ENCODE data around the gene BCL2.

Gene BCL2

DNA sequence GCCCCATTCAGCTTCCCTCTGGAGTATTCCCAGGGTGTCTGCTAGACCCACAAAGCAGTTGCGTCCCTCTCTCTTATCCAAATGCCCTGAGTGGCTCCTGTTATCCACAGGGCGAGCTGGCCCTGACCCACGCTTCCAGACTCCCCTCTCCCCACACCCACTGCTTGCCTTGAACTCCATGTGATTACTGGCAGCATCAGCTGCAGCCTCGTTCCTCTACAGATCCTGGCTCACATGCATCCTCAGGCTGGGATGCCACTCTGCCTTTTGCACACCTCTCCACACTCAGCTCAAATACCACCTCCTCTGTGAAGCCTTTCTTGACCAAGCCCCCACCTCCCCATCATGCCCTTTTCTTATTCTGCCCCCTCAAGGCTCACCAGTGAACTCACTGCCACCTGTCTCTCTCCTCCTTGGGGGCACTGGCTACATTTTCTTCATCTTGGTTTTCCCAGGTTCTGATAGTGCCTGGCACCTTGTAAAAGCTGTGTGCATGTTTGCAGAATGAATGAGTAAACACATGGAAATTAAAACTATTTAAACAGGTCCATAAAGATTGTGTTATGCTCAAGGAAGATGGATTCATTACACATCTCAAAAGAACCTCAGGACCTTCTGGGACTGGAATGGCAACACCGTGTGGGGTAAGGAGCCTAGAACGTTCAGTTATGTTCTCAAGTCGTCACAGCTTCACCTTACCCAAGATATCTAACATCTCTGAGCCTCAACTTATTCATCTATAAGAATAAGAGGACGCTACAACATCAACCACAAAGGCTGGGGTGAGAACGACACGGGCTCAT lies 165.0 kb downstream of the BCL2 start:
- no peak for DNase-seq

DNA sequence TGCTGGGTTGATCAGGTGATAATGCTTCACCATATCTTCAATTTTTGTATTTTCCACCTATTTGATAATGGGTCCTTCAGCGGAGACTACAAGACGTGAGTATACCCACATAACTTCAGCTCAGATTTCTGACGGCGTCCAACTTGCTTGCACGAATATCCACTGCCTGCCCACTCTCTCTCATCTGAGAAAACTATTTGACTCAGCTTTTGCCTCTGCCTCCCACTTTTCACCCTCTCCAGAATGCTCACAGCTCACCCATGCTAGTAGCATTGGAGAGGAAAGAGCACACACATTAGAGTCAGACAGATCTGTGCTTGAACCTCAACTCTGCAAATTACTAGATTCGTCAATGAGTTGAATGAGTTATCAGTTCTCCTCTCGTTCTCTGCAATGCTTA lies 166.8 kb downstream of the BCL2 start:
- DNase-seq: no peak

DNA sequence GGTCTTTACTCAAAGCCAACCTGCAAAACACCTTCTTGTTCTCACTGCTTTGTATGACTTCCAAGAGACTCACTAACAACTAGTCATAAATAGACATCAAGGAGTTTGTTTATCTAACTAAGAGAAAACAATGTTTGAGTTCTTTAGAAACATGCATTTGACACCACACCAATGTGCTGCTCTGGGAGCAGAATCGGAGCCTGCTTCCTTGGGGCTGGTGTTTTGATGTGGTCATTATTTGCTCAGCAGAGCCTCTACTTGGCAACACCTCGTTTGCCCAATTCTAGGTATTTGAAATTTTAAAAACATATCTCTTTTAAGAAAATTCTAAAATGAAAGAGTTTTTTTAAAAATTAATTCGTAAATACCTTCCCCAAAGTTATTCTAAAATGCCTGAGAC lies 167.5 kb downstream of the BCL2 start:
- no peak for DNase-seq

- no peak for DNase-seq
Observed at GRCh38 chr18:63151539-63151938, 168.0 kb downstream of the BCL2 start.

DNA sequence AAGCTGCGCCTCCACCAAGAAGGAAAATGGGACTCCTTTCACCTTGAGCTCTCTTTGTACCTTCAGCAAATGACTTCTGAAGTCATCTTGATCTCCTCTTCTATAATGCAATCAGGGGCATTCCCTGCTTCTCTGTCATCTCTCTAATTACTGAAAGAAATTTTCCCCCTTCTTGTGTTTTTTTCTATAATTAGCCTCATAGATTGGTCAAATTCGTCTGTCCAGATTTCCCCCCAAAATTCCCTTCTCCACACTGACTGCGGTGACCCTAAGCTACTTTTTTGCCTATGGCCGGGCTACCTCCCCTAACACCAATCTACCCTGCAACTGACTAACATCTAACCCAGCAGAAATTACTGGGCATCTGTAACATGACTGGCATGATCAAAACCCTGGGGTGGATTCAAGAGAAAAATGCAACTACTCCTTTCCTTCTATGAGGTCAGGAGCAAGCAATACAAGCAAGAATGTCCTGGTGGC lies 168.6 kb downstream of the BCL2 start:
- DNase-seq: peak; percentile 25

DNA sequence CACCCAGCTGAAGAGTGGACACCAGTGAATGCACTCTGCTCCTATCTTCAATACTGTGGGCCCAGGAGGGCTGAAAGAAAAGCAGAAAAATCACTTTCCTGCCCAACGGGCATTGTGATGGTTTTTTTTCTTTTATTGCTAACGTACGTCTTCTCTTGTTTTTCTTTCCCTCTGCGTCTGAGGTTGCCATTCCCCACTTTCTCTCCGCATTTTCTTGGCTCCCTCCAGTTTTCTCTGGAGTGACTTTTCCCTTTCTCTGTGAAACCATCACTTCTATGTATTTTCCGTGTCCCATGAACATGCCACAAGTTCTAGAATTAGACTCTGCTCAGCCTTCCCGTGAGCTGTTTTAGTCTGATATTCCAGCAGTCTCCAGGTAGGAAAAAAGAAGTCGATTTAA lies 169.2 kb downstream of the BCL2 start:
- no peak for DNase-seq

GRCh38 chr18:63149302-63149587 lies 170.3 kb downstream of the BCL2 start:
- DNase-seq: no peak

- DNase-seq: no peak
Observed at GRCh38 chr18:63148449-63149301, 170.9 kb downstream of the BCL2 start.

GRCh38 chr18:63147973-63148372 lies 171.6 kb downstream of the BCL2 start:
- DNase-seq: no peak

DNA sequence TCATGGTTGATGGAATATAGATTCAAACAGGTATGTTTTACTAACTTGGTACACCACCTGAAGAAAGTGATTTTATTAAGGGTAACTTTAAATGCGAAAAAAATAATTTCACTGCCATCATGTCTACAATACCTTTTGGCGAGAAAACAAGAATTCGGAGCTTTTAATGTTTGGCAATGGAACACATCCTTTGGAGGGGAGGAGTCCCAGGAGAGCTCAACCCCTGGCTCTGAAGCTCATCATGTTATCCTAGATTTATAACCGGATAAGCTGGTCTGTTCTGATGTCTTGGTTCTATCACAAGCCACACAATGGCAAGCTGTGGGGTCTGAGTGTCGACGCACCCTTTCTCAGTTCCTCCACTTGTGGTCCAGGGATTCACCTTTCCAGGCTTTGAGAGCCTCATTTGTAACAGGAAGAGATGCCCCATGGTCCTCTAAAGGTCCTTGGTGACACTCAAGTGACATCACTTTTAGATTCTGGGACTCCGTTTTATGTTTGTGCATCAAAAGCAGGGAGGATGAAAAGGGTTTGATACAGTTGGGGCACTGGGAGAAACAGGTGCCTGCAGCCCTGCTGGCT lies 172.7 kb downstream of the BCL2 start:
- DNase-seq: no peak

- no peak for DNase-seq
Observed at GRCh38 chr18:63145851-63146555, 173.6 kb downstream of the BCL2 start.

DNA sequence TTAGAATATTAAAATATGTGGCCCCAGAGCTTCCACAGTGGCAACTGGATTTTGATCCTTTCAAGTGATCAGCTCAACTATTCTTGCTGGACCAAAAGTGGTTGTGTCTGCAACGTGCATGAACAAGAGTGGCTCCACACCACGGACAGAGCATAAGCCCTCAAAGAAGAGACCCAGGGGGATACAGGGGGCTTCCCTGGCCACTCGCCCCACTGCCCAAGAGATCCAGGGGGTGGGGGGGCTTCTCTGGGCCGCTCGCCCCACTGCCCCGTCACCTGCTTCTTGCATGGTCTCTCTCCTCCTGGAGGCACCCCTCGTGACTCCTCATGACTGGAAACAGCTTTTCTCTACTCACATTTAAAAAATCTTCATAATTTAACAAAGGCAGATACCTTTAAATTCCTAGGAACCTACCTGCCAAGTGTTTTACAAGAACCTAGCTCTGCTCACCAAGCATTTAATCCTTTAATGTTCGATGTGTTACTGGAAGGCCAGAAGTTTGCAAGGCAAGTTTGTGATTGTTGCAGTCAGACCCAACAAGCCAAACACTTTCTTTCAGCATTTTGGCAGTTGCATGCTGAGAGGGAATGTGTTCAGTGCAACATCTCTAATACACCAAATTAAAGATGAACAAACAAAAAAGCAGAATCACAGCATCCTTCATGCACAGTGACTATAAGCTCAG lies 174.3 kb downstream of the BCL2 start:
- DNase-seq: no peak

DNA sequence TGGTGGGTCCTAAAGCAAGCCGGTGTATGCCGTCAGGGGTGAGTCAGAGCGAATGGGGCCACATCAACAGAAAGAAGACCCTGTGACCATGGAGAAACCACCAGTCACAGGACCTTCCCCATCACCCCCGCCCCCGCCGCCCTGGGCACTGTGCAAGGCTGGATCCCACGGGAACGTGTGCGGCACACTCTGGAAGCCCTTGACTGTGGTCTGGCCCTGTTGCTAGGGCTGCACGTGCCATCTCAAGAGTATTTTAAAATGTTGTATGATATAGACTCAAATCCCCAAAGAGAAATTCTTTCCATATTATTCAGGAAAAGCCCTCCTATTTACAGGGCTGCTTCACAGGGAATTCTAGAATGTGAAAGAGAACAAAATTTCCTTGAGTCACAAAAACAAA lies 174.8 kb downstream of the BCL2 start:
- no peak for DNase-seq

DNA sequence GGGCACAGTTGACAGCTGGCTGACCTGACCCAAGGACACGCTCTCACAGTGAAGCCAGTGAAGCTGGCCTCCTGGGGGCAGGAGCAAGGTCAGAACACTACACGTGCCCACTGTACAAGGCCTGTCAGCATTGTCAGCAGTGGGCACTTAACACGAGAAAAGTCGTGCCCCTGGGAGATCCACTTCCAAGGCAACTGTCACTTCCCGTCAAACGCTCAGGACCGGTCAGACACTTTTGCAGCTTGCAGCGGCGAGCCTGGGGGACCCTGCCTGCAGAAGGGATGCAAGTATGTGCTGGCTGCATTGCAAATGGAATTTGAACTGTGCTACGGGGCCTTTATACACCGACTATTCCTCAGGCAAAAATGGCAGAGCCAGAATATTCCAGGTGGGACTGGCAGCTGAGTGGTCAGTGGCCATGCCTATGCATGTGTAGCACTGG lies 176.2 kb downstream of the BCL2 start:
- DNase-seq: no peak

GRCh38 chr18:63142594-63143225 lies 176.9 kb downstream of the BCL2 start:
- DNase-seq: peak; percentile 31

DNA sequence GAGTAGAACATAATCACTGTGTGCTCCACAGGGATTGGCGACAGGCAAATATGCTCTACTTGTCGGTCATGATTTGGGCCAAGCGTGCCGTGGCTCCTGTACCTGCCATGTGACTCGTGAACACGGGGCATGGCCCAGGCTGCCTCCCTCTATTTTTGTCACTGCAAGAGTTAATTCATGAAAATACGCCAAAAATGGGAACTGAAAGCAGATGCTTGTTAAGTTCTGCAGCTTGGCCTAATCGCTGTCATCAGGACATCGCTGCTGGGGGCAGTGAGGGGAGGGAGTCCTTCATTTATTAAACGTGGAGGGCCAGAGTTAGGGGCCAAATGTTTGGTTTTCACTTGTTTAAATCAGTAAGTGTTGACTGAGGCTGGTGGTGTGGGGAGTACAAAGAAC lies 177.8 kb downstream of the BCL2 start:
- no peak for DNase-seq

DNA sequence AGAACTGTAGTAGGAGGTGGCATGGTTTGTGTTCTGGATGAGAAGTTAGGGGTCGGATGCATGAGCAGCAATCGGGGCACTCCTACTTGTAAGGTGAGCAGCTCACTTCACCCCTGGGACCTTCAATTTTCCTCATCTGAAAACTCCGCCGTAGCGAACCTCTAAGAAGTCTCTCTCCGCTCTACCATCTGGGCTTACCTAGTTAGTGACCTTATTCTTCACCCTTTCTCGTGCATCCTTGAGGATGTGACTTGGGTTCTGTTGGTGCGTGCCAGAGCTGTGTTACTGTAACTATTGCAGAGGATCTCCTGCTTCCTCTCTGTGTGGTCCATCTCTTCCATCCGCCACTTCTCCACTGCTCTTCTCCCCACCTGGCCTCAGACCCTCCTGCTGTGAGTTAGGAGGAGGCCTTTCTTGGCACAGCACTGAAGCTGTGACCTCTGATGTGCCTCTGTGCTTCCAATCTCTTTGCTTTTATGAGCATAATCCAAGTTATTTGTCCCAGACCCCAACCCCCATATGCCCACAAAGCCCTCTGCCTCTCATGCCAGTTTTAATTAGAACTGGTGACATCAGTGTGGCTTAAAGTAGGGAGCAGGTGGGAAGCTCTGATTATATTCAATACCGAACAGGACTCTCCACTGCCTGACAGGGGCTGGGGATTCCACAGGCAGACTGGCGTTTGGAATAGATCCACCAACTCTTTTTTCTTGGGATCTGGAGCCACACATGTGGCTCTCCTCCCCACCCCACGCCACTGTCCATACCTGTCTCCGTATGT lies 178.4 kb downstream of the BCL2 start:
- DNase-seq: no peak

DNA sequence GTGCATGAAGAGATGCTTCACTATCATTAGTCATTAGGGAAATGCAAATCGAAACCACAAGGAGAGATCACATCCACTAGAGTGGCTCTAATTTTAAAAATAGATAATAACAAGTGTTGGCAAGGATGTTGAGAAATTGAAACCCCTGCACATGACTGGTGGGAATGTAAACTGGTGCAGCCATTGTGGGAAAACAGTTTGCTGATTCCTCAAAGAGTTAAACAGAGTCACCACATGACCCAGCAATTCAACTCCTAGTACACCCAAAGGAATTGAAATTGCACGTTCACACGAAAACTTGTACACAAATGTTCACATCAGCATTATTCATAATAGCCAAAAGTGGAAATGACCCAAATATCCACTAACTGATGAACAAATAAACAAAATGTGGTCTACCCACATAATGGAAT lies 179.5 kb downstream of the BCL2 start:
- no peak for DNase-seq

DNA sequence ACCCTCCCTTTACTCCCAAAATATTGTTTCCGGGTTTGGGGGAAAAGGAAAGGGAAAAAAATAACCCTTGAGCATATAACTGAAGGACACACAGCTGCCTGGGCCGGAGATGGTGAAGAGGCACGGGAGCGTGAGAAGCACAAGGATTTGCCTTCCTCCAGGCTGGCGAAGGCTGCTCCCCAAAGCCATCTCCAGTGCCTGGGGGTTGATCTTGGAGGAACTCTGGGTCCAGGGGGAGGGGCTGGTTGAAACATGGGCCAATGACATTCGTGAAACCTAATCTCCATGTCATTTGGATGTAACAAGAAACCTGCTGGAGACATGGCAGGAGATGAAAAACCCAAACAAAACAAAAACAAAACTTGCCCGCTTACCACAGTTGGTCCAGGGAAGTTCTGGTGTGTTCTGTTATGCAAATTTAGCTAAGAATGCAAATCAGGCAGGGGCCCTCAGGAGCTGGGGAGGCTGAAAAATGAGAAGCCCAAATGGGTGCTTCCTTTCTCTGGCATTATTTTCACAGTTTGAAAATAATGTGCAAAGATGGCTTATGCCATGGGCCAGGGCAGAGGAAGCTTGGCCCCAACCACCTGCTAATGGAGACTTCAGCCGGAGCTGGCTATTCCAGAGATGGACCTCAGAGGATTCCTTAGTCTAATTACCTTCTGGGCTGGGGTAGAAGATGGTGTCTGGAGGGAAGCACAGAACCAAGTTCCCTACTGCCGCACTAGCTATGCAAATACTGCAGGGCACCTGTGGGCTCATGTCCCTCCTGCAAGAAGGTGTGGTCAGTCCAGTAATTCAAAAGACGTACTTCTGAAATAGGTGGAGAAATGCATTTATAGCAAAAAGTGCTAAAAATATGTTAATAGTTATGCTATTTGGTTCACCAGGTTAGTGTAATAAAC lies 180.9 kb downstream of the BCL2 start:
- DNase-seq: peak; percentile 98

DNA sequence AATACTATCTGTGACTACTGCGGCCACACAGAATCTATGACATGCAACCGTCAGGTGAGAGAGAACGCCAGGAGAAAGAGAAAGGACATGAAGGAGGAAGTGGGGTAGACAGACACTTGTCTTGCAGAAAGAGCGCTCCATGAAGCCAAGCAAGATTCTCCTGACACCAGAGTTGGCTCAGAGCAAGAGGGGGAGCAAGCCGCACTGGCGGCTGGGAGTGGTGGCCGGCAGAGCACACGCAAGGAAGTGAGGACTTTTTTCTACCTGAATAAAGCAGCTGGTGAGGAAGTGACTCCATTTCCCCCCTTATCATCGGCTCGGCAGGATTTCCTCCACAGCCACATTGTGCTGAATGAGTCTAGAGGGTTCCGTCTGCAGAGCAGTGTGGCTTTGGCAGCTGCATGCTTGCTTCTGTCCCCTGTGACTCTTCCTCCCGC lies 181.6 kb downstream of the BCL2 start:
- DNase-seq: no peak

All from NCI-H526 treated with DMSO at 0.1 percent for 48 hours (cell line).